HG03378 (cell line): ENCODE data around the gene HMG20B.

ENCODE experiments used
- ATAC-seq: cut with Tn5 transposase; IDR thresholded peaks from one replicate; pipeline ENCODE4 v1.9.1; 2021; ENCODE audit warnings: mild to moderate bottlenecking, moderate library complexity; ENCODE audit not compliant: unreplicated experiment

HMG20B gene

DNA sequence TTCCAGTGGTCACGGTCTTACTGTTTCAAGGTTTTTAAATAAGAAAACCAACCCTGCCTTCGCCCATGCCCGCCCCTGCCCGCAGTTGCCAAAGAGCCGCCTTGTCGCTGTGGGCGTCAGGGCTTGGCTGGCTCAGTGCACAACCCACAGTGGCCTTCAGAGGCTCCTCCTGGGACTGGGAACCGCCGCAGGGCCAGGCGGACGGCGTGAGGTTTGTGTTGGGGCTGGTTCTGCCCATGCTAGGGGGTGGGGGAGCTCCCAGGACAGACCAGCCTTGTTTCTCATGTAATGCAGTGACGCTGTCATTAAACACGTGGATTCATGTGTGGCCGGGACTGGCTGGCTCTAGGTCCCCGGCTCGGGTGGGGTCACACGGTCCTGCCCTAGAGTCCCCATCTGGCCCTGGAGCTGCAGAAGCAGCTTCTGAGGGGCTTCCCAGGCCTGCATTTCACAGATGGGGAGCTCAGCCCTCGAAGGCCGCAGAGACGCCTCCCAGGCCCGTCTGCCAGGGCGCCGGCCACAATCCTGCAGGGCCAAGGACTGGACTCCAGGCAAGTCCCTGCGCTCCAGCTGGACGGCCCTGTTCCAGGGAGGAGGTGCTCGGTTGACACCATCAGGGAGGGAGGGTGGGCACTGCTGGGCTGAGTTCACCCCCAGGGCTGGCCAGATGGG is 36.2 kb upstream of the HMG20B start:
- ATAC-seq: no peak

DNA sequence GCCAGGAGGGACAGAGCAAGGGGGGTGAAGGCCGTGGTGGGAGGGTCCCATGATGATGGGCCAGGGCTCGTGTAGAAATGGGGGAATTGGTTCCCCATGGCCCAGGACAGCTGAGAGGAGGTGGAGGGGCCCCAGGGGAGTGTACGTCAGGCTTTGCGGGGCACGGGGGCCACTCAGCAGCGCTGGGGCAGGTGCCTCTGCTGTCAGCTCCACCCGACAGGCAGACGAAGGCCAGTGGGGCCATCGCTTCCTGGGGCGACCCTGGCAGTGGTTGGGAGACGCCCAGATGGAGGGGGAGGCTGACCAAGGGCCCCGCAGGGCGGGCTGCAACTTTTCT is 35.7 kb upstream of the HMG20B start:
- ATAC-seq: no peak

DNA sequence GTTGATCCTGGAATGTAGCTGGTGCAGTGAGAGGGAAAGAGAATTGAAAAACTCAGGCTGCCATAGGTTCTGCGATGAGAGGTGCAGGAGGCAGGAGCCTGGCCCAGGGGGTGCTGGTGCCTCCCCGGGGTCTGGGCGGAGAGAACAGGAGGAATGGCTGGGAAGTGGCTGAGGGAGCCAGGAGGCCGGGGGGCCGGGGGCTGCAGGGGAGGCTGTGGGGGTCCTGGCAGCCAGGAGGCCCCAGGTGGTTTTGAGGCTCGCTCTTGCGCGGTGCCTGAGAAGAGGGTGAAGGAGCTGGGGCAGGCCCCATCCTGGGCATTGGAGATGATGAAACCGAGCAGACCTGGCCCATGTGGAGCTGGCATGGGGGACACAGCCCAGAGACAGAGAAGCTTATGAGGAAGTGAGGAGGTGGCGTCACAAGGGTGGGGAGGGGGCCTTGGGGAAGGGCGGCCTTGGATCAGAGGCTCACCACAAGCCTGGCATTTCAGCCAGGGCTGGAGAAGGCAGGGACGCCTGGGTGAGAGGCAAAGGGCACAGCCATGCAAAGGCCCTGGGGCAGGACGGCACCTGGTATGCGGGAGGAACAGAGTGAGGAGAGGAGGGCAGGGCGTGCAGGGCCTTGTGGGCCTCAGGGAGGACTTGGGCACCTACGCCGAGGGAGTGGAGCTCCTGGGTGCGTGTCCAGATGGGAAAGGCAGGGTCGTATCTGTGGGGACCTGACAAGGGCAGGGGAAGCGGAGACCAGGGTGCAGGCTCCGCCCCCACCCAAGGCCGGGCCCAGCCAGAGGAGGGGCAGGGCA is 35.1 kb upstream of the HMG20B start:
- ATAC-seq: no peak

DNA sequence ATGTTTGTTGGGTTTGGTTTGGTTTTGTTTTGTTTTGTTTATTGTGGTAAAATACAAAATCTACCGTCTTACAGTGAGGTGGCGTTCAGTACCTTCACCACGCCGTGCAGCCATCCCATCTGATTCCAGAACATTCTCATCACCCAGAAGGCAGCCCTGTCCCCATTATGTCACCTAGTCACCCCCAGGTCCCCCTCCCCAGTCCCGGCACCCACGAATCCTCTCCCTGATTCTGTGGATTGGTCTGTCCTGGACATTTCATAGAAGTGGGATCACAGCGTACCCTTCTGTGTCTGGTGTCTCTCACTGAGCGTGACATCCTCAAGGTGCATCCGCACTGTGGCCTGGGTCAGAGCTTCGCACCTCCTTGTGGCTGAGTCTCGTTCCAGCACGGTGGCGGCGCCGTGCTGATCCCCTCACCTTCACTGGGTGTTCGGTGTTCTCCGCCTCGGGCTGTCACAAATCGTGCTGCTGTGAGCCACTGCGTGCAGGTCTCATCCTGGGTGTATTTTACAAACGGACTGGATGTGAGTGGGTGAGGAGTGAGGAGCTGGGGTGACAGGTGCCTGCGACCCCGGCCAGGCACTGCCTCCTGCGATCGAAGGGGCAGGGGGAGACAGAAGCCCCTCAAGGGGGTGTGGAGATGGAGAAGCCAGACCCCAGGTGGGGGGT is 34.4 kb upstream of the HMG20B start:
- no peak for ATAC-seq

DNA sequence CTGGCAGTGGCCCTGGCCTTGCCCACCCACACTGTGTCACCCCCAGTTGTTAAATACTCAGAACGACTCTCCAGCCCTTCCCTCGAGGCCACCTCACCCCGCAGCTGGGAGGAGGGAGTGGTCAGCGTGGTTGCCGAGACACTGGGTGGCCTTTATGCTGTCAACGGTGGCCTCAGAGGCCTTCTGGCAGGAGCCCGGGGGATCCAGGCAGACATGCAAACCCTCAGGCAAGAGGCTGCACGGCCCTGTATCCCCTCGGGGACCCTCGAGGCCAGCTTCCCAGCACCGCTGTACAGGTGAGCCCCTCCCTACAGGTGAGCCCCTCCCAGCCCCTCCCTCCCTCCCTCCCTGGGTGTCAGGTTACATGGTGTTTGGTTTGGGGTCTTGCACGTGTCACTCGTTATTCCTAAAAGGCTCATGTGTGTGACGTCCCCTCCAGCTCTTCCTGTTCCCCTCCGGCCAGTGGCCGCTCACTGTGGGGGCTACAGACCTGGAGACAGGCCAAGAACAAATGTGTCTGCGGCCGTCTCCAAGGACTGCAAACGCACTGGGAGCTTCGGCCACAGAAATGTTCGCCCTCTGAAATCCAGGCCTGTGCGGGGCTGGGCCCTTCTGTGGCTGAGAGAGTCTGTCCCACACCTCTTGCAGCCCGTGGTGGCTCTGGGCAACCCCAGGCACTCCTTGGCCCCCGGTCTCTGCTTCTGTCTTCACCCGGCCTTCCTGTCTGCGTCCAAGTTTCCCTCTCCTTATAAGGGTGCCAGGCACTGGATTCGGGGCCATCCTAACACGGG is 33.6 kb upstream of the HMG20B start, which contains the start of gene TEKTIP1:
TEKTIP1 (plus strand) TSS at position 210 of the 791 bp plus-strand sequence; CDS start at position 214, 4 bp downstream.
- no peak for ATAC-seq

DNA sequence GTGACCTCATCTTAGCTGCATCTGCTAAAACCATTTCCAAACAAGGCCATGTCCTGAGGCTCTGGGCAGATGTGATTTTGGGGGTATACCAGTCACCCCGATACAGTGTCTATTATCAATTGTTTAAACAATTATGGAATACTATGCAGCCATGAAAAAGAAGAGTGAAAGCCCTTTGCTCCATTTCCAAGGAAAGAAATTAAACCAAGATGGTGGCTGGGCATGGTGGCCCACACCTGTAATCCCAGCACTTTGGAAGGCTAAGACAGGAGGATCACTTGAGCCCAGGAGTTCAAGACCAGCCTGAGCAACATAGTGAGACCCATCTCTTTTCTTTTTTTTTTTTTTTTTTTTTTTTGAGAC is 33.0 kb upstream of the HMG20B start:
- ATAC-seq: no peak

DNA sequence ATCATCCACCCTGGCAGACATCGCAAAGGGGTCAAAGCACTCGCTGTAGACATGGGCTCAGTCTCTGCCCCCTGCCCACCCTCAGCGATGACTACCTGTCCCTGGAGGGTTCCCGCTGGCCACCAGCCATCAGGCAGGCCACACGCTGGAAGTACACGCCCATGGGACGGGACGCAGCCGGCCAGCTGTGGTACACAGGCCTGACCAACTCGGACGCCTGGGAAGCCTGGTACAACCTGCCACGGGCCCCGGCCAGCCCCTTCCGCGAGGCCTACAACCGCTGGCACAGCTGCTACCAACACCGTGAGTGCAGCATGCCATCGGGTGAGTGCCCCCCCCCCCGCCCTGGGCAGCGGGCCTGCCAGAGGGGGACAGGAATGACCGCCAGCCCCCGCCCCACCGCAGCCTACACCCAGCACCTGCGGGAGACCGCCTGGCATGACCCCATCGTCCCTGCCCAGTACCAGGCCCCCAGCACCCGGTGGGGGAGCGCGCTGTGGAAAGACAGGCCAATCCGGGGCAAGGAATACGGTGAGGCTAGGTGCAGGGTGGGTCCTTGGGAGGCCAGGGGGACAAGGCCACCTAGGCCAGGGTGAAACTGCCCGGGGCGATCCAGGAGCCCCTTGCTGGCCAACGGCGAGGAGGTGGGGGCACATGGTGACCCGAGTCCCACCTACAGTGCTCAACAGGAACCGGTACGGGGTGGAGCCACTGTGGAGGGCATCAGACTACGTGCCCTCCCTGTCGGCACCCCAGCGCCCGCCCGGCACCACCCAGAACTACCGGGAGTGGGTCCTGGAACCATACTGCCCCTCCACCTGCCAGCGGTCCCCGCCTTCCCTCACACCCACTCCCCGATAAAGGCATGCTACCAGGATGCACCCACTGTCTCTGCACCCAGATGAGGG is 29.3 kb upstream of the HMG20B start:
- no peak for ATAC-seq

DNA sequence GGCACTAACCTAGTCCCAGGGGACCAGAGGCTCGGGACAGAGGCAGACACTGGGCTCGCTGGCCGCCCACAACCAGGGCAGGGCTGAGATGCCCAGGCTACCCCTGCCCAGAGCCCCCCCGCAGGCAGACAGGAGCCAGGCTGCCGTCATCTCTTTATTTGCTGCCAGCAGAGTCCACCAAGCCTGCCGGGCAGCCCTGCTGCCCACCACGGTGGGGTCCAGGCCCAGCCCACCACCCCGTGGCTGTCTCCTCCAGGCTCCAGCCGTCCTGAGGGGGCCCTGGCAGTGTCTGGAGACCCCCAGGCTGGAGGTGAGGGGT is 28.7 kb upstream of the HMG20B start:
- ATAC-seq: no peak

DNA sequence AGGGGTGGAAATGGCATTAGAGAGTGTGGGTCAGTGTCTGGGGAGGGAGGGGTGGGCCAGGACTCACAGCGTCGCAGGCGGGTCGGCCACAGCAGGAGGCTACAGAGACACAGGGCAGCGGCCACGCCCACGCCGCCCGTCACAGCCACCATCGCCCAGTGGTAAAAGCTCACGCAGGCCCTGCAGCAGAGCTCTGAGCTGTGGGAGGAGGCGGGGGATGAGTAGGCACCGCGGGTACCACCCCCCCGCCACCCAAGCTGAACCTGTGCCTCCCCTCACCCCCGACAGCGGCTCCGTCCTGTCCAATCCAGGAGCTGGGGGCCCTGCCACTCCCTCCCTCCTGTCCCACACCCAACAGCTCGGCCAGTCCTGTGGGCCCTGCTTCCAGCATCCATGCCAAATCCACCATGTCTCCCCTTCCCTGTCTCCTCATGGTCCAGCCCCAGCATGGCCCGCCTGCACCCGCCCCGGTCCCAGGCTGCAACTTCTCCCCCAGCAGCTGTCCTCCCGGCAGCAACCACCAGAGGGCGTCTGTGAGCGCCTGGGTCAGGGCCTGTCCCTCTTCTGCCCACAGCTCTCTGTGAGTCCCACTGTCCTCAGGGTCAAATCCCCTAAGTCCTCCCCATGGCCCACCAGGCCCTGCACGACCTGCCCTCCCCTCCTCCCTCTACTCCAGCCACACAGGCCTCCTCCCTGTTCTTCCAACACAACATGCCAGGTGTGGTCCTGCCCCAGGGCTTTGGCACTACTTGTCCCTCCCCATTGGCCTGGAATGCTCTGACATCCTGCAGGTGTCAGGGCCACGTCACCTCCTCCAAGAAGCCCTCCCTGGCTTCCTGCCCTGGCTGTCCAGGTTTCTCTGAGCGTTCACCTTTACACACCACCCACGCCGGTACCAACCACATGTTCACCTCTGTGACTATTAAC is 27.7 kb upstream of the HMG20B start:
- ATAC-seq: no peak

DNA sequence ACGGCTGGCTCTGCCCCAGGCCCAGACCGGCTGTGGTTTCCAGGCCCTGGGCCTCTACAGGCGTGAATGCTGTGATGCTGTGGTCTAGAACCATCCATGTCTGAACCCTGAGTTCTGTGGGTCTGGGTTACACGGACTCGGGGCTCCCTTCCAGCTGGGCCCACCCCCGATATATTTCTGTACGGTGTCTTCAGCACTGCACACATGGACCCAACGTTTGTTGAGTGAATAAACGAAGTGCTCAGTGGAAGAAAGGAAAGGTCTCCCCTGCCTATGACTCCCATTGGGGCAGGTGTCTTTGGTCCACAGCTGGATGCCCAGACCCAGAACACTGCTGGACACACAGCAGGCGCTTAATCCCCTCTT is 27.1 kb upstream of the HMG20B start:
- ATAC-seq: no peak

DNA sequence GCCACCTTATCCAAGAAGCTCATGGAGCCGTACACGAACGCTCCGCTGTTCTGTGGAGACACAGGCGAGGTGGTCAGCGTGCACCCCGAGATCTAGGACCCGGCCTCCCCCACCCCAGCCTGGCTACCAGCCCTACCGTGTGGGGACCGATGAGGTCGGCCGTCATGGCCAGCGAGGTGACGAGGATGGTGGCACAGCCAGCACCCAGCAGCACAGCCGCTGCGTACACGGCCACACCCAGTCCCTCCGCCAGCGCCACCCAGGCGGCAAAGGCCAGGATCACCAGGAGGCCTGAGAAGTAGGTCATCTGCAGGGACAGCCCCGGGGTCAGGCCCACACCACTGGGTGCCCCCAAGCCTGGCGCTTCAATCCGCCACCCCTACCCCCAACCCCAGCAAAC is 26.6 kb upstream of the HMG20B start:
- ATAC-seq: no peak

DNA sequence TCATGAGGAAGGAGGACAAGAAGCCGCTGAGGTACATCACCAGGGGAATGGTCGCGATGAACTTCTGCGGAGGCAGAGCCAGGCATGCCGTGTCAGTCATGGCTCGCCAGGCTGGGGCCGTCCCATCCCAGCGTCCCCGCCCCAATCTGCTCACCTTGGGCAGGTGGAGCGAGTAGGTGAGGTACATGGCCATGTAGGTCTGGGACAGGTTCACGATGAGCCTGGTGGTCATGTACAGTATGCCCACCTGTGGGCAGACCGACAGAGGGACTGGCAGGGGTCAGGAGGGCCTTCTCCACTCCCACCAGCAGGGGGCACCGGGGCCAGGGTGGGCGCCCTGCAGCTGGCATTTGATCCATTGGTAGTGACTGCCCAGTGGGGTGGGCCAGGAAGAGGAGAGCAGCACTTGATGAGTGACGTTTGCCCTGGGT is 25.4 kb upstream of the HMG20B start:
- no peak for ATAC-seq

DNA sequence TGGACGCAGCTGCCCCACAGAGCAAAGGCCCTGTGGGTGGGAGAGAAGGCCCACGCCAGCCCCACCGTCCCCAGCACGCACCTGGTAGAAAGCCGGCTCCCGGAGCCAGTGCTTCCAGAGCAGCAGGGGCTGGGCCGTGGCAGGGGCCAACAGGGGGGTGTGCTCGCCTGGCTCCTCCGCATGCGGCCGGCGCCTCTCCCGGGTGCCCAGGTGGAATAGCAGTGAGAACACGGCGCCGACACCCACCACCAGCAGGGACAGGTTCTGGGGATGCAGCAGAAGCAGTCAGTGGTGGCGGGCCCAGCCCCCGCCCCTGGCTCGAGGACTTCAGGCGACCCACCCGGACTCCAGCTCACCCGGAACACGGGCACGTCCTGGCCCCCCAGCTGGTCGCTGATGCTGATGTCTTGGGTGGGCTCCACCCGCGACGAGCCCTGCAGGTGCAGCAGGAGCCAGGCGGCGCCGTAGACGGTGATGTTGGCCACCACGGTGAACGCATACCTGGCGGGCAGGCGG is 24.9 kb upstream of the HMG20B start:
- no peak for ATAC-seq

DNA sequence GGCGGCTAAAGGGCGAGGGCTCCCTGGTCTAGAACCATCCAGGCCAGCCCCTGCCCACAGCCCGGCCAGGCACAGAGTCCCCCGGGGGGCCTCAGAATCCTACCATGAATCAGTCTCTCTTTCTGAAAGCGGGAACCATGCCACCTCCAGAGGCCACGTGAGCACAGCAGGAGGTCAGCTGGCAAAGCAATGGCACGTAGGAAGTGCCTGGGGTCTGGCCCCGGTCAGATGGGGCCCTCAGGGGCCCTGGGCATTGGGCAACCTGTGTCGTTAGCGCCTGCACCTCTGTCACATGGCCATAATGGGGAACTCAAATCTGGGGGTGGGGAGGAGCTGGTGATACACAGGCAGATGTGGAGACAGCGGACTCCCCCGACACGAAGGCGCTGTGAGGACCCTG is 24.1 kb upstream of the HMG20B start:
- ATAC-seq: no peak

DNA sequence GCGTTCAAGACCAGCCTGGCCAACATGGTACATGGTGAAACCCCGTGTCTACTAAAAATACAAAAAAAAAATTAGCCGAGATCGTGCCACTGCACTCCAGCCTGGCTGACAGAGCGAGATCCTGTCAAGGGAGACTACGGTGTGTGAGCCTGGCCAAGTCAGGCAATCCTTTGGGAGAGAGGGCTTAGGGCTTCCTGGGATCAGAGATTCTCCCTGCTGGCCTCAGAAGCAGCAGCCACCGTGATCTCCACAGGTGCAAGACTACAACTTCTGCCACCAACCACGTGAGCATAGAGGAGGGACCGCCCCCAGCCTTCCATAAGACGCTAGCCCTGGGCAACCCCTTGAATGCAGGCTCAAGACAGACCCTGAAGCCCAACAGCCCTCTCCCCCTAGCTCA is 22.9 kb upstream of the HMG20B start:
- ATAC-seq: no peak

DNA sequence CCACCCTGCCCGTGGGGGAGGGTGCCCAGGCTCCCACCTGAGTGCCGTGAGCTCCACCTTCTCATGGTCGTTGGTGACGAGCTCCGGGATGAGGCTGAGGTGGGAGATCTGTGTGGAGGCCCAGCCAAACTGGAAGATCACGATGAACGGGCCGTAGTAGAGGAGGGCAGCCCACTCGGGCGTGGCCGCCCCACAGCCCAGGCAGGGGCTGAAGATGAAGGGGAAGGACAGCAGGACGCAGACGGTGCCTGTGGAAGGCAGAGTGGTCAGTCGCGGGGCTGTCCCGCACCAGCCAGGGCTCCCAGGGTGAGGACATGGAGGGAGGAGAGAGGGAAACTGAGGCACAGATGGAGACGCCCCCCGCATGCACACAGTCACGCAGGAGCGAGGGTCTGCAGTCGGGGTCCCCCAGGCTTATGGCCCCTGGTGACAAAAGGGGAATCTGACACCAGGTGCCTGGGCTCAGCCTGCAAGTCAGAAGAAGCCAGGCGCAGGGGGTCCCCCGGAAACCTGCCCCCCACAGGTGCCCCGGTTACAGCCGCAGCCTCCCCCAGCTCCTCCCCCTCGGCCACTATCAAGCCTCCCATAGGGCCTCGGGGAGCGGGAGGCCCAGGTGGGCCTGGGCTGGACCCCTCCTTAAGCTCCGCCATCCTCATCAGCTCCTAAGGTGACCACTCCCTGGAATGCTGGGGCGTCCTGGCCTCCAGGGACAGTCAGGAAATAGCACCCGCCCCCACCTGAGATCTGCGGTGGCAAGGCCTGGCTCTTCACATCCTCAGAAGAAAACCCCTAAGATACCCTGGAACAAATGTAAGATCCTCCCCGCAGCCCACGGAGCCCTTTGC is 21.6 kb upstream of the HMG20B start:
- ATAC-seq: no peak

DNA sequence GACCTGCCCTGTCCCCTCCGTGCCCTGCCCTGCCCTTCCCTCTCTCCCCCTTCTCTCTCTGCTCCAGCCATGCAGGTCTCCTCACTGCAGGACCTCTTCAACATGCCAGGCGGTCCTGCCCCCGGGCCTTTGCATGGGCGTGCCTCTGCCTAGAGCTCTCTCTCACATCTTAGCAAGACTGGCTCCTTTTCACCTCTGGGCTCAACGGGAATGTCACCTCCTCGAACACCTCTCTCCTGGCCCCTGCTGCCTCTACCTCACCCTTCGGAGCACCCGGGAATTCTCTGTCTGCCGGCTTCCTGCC is 21.0 kb upstream of the HMG20B start:
- ATAC-seq: no peak

DNA sequence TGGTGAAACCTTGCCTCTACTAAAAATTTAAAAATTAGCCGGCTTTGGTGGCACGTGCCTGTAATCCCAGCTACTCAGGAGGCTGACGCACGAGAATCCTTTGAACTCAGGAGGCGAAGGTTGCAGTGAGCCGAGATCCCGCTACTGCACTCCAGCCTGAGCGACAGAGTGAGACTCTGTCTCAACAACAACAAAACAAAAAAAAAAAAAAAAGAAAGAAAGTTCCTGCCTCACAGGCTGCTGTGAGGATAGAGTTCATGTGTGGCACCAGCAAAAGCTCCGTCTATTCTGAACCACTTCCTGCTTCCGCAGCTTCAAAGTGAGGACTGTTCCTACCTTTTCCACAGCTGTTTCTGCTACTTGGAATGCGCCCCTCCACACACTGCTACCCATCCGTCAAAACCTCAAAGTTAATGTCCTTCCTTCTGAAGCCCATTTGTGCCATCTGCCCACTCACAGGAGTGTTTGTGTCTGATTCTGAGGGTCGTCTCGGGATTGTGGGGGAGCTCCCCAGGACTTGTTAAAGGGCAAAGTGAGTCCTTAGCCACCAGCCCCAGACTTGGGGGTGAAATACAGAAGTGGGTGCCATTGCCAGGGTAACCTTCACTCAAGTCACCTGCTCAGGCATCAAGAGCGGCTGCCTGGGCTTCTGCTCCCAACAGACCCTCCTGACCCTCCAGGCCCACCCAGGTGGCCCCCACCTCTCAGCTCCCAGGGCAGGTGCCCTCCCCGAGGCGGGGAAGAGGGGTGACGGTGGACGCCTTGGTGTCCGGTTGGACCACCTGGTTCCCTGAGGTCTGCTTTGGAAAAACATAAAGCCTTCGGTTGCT is 18.3 kb upstream of the HMG20B start:
- ATAC-seq: no peak
